HG03558 (cell line): Measurements from ENCODE around the gene PTPN5.
"Not testable (repeated sequence)": the region's sequence is repeated elsewhere in the genome, so short reads cannot be mapped to it uniquely, and the experiment has no call there.

ENCODE experiments used
- ATAC-seq: cut with Tn5 transposase; IDR thresholded peaks from one replicate; pipeline ENCODE4 v1.9.1; 2021; ENCODE audit warnings: moderate number of reproducible peaks; ENCODE audit not compliant: unreplicated experiment; ENCODE audit errors: extremely low read depth

PTPN5 gene

DNA sequence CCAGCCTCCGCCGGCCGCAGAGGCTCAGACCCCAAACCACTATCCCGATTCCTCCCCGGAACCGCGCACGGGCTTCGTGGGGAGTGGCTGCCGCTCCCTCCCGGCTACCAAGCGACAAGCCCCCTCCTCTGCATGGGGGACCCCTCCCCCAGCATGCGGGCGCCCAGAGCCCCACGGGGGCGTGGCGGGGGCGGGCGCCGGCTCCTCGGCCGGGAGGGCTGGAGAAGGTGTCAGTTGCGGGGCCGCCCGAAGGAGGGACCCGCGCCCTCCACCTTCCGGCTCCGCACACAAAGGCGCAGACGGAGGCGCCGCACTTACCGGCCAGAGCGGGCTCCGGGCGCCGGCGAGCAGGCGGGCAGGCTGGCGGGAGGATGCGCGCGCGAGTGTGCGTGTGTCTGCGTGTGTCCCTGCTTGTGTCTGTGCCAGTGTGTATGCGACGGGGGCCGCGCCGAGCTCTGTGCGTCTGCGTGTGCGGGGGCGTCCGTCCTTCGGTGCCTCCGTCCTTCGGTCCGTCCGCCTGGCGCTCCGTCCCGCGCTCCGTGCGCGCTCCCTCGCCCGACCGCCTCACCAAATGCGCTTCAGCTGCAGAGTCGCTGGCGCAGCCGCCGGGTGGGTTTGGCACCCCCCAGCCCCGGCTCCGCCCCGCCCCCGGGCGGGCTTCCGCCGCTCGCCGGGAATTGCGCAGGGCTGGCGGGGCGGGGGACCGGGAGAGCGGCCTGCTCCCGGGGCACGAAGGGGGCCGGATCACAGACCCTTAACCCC lies at the start of gene PTPN5:
TSS of gene PTPN5 (minus strand) at position 592 of the 762 bp plus-strand sequence. CDS start 19,840 bp downstream, outside the sequence.
- ATAC-seq = no peak

GRCh38 chr11:18836417-18836816 lies 44.8 kb upstream of the PTPN5 start:
- no peak for ATAC-seq

GRCh38 chr11:18834754-18835466 lies 43.3 kb upstream of the PTPN5 start:
- no peak for ATAC-seq

GRCh38 chr11:18820160-18820559 lies 28.6 kb upstream of the PTPN5 start:
- ATAC-seq = not testable (repeated sequence)

DNA sequence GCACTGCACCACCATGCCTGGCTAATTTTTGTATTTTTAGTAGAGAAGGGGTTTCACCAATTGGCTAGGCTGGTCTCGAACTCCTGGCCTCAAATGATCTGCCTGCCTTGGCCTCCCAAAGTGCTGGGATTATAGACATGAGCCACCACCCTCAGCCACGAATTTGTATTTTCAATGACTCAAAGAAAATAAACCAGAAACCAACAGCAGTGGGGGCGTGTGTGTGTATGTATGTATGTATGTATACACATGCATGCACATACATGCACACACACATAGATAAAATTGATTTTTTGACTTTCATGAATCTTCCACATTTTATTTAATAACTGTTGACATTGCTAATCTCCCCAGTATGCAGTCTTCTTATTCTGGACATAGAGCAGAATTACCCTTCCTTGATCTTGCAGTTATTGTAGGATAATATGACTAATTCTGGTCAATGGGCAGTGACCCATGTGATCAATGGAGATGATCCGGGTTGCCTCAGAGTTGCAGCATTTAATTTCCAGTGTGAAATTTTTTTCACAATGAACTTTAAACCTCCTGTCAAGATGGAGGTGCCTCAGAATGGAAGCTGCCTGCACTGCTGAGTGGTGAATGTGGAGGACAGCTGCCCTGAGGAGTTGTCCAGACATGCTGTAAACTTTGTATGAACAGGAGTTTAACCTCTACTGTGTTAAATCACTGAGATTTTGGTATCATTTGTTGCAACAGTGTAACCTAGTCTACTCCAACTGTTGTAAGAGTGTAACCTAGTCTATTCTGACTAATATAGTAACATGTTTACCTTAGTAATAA lies 12.8 kb upstream of the PTPN5 start:
- no peak for ATAC-seq

DNA sequence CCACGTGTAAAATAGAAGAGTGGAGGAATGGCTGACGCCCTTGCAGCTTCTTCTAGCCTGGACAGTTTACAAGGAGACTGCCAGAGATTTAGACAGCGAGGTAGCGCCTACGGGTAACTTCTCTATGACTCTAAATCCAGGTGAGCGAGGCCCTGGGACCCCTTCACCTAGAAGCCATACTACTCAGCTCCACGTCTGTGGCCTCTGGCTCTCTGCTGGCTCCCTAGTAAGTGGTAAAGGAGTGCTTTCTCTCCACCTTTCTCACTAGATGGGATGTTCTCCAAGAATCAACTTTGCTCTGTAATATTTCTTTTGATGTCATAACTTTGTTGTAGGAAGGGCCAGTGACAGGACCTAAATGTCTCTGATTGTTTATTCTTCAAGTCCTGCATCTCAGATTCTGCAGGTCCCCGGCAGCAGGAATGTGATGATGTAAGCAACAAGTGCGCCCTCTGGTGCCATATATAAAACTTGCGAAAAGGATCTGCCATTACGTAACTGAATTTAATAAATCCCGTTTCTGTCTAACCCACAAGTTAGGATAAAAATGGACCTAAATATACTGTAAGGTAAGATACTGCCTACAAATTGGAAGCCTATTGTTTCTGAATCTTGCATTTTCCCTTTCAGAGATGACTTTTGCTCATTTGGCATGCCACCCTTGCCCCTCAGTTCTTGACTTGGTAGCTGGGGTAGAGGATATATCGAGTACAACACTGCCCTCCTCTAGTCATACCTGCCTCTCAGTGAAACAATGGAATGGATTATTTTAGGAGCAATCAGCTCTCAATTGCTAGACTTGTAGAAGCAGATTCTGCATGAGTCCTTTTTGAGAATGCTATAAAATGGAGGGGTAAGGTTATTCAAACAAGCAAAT lies 11.0 kb upstream of the PTPN5 start:
- ATAC-seq = no peak

DNA sequence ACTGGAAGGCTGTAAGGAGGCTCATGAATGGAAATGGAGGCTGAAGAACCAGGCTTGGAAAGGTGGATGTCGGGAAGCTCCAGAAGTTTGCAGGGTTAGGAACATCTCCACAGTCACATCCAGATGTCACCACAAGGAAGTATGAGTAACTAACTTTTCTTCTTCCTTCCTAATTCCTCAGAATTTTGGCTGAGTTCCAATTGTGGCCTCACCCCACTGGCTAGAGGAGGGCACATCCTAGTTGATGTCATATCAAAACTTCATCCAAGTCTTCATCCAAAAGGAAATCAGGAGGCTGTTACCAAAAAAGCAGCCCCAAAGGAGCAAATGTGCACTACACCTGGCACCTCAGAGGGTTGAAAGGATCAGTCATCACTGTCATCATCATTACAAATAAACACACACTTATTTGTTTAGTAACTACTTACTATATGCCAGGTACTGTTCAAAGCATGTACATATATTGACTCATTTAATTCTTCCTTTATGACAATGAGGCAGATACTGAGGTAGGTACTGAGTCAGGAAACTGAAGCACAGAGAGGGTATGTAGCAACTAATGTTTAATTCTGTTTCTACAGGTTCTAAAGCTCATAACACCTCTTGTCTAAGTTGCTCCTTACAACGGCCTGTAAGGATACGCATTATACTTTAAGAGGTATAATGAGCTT lies 7.3 kb upstream of the PTPN5 start:
- ATAC-seq = no peak

- no peak for ATAC-seq
Measured at GRCh38 chr11:18794956-18795355, 3.4 kb upstream of the PTPN5 start.

DNA sequence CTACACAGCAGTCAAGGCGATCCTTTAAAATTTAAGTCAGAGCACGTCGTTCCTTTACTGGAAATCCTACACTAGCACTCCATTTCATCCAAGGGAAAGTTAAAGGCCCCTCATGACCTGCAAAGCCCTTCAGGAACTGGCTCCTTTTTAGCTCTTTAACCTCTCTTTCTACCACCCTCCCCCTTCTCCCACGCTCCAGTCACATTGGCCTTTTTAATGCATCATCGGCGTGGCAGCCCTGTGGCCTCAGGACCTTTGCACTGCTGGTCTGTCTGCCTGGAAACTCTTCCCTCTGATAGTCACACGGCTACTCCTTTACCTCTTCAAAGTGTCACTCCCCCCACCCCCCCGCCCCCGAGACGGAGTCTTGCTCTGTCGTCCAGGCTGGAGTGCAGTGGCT lies 1.2 kb upstream of the PTPN5 start:
- ATAC-seq = no peak

- no peak for ATAC-seq
Measured at GRCh38 chr11:18791969-18792628, 501 bp upstream of the PTPN5 start.

DNA sequence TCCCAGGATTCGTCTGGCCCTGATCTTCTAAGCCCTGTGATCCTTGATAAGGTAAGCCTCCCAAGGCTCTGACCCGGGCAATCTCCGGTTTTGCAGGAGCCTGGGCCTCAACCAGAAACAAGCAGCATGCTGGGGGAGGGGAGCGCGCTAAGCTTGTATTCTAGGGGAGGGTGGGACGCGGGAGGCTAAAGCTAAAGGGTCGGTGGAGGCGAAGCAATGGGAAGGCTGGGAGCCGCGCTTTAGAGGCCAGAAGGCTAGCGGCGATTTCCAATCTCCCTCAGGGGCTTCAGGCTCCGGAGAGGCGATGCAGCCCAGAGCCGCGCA lies 753 bp downstream of the PTPN5 start:
- ATAC-seq = no peak

DNA sequence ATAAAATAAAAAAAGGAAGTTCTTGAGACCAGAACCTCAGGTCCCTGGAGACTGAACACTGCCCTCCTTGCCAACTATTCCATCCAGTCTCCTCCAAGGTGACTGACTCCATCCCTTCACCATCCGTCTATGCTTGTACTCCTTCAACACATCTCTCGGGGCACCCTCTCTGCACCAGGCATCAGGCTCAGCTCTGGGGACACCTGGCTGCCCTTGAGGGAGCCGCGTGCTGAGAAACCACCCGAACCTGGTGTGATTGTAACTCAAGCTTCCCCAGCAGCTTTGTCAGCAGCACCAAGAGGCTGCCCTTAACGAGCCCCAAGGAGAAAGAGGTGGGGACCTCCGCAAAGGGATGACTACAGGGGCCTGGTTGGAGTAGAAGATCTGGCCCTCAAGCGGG lies 1.7 kb downstream of the PTPN5 start:
- no peak for ATAC-seq

DNA sequence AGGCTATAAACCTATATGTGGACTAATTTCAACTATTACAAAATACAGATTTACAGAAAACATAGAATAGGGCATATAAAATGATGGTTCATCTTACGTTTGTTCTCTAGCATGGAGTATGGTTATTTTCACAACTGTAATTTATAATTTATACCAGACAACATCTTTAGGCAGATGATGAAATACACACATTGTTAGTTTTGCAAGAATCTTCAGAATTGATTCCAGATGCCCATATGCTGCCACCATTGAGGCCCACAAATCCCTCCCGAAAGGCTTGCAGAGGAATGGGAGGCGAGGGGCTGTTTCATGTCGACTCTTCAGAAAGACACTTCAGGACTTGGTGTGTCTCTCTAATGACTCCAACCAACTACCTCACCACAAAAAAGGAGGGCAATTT lies 6.2 kb downstream of the PTPN5 start:
- no peak for ATAC-seq

GRCh38 chr11:18780896-18781295 lies 10.7 kb downstream of the PTPN5 start:
- ATAC-seq = no peak

GRCh38 chr11:18780329-18780728 lies 11.3 kb downstream of the PTPN5 start:
- no peak for ATAC-seq

- ATAC-seq = no peak
Measured at GRCh38 chr11:18778468-18778867, 13.1 kb downstream of the PTPN5 start.

- ATAC-seq = no peak
Measured at GRCh38 chr11:18776324-18776723, 15.3 kb downstream of the PTPN5 start.

- ATAC-seq = no peak
Measured at GRCh38 chr11:18775492-18776292, 15.9 kb downstream of the PTPN5 start.
